Panc1 (cell line): ENCODE data around the gene SMAD7. TPM values are rescaled to one million over a fixed set of nuclear protein-coding genes. Genes with fewer than 3 reads are reported as not detected.

Source experiments
- ATAC-seq: fragments of 200-7000 bp; cut with Tn5 transposase; 2 replicates; pipeline ENCODE4 v1.9.1; 2020; ENCODE audit warnings: mild to moderate bottlenecking, moderate library complexity
- BruUV-seq: library from RNA; stranded (reverse); fragments of 400-500 nt; replicated peaks from 2 replicates; lab custom pipeline; 2021; lab: Mats Ljungman, UMichigan
- CTCF ChIA-PET: fragments of 300-600 bp; sonication (Branson Sonifier 250); formaldehyde crosslinking; loops from one replicate; lab custom pipeline; 2022; ENCODE audit warnings: antibody characterized with exemption; lab: Charles Lee
- POLR2A ChIA-PET: fragments of 300-600 bp; sonication (Branson Sonifier 250); formaldehyde crosslinking; loops from one replicate; lab custom pipeline; 2022; ENCODE audit warnings: antibody characterized with exemption; lab: Charles Lee
- DNase-seq: peaks from one replicate; pipeline ENCODE4 v3.0.0-alpha.2; 2010; ENCODE audit warnings: low read depth, low spot score
- H3K27ac ChIP-seq: 2 replicates; pipeline ENCODE4 v1.5.1; 2011; ENCODE audit warnings: mild to moderate bottlenecking, low read length, inconsistent platforms
- H3K27me3 ChIP-seq: fragments of 200-500 bp; sonication (Bioruptor generic); 2 replicates; pipeline ENCODE4 v1.6.0; 2014; ENCODE audit warnings: low read length, inconsistent platforms; ENCODE audit not compliant: control insufficient read depth, insufficient read depth
- H3K36me3 ChIP-seq: fragments of 200-500 bp; sonication (Bioruptor generic); 2 replicates; pipeline ENCODE4 v1.5.1; 2014; ENCODE audit warnings: inconsistent platforms, mild to moderate bottlenecking, low read length, moderate library complexity; ENCODE audit not compliant: control insufficient read depth, insufficient read depth
- H3K4me1 ChIP-seq: 2 replicates; pipeline ENCODE4 v1.5.1; 2011; ENCODE audit warnings: inconsistent platforms, mild to moderate bottlenecking, low read length, moderate library complexity; ENCODE audit not compliant: control insufficient read depth, insufficient read depth
- H3K4me3 ChIP-seq, 2 experiments: 2 replicates each; pipeline ENCODE4 v1.5.1; 2011 to 2012; ENCODE audit warnings: low read depth in 2 of 2, low read length in 2 of 2, mild to moderate bottlenecking in 2 of 2, inconsistent platforms in 1 of 2, moderate library complexity in 1 of 2
- H3K9me3 ChIP-seq: fragments of 200-500 bp; sonication (Bioruptor generic); 2 replicates; pipeline ENCODE4 v1.5.1; 2014; ENCODE audit warnings: low read depth, mild to moderate bottlenecking, inconsistent platforms, low read length, moderate library complexity; ENCODE audit not compliant: control insufficient read depth, insufficient read depth
- CTCF ChIP-seq: fragments of 450-650 bp; IDR thresholded peaks from 2 replicates; pipeline ENCODE4 v1.5.1; 2017; ENCODE audit warnings: mild to moderate bottlenecking
- POLR2AphosphoS5 ChIP-seq: IDR thresholded peaks from 2 replicates; pipeline ENCODE4 v1.6.1; 2012; ENCODE audit warnings: mild to moderate bottlenecking, low read depth, low read length, moderate library complexity
- REST ChIP-seq, 2 experiments: IDR thresholded peaks; 2 replicates each; pipeline ENCODE4 v1.6.1; 2011 to 2012; ENCODE audit warnings: low read depth in 2 of 2, control low read depth in 1 of 2, low read length in 1 of 2, mild to moderate bottlenecking in 1 of 2, moderate library complexity in 1 of 2; ENCODE audit not compliant: insufficient read depth in 1 of 2
- SIN3A ChIP-seq: IDR thresholded peaks from 2 replicates; pipeline ENCODE4 v1.6.1; 2012; ENCODE audit warnings: low read depth, mild to moderate bottlenecking, low read length, moderate library complexity, borderline replicate concordance; ENCODE audit not compliant: insufficient read depth
- TCF7L2 ChIP-seq: IDR thresholded peaks from 2 replicates; pipeline ENCODE4 v1.6.1; 2011; ENCODE audit warnings: mild to moderate bottlenecking, low read depth, low read length, inconsistent platforms
- in situ Hi-C: cut with HindIII; loops from 2 replicates; pipeline ENCODE4 v1.10.0; 2016; ENCODE audit warnings: low sequenced_read_pairs, low pct_unique_long_range_greater_than_20kb
- intact Hi-C: fragments of 100-400 bp; cut with micrococcal nuclease; formaldehyde crosslinking; loops from one replicate; pipeline ENCODE4 v1.10.0; 2022; ENCODE audit not compliant: unreplicated experiment
- total RNA-seq: library from RNA; stranded (reverse); gene quantifications from one replicate; pipeline ENCODE4 v1.2.1, GENCODE V29; 2021; ENCODE audit not compliant: unreplicated experiment

SMAD7 gene
- total RNA-seq, 1 experiment from 2014 or later: 21.3 TPM

DNA sequence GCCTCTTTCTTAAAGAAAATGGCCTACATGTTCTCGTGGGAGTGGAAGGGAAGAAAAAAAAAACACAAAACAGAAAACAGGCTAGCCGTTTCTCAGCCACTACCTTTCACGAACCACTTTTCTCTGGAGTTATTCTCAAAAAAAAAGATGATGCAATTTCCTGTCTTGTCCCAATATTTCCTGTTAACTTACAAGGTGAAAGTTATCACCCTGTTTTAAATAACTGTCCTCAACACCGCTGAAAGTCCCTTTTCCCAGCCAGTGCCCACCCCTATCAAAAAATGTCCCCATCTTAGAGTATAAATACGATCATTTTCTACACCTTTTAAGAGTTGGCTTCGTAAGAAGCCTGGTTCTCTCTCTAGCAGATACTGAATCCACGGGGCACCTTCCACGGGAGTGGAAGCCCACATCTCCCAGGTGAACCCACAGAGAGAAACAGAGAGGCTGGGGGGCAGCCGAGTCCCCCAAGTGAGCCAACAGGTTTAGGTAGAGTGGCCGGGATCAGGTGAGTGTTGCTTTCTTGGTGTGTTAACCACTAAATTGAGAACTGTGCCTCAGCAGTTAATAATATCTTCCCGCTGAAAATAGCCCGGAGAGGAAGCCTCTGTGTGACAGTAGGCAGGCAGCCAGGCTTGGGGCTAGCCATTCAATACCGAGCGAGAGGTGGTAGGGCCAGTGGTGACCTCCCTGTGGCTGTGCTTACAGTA lies 15.9 kb downstream of the SMAD7 start:
- TF ChIP-seq SIN3A (no peak), REST (IDR thresholded peaks at IDR 0.05; ENCODE audit: insufficient read depth in 1 of 2, low read depth in 2 of 2, low read length in 1 of 2) (no peak)
- H3K9me3 ChIP-seq: no peaks in the 10 kb centered on the region
- no TSS peak for BruUV-seq
- CTCF ChIA-PET: interaction anchor here (0.7 kb wide), 1 partner anchor 18 kb away, joined by 3 read pairs; no protein-coding TSS in a partner anchor
- no peaks in the 10 kb centered on the region for H3K36me3 ChIP-seq
- DNase-seq: no peak
- peaks cover 93% of the 10 kb centered on the region for H3K4me1 ChIP-seq
- no peaks in the 10 kb centered on the region for H3K27me3 ChIP-seq
- in situ Hi-C loops (no loop called here), intact Hi-C loops (no loop called here)
- peak; percentile 44 for ATAC-seq
- H3K27ac ChIP-seq: peak overlapping the region; percentile 99
- POLR2A ChIA-PET: interaction anchor here (0.6 to 0.7 kb wide), 2 partner anchors 10 to 20 kb away, joined by 5 to 8 read pairs; no protein-coding TSS in a partner anchor
- H3K4me3 ChIP-seq: peak overlapping the region in 1 of 2 experiments; percentile 23; a peak in 2 of 4 replicates

DNA sequence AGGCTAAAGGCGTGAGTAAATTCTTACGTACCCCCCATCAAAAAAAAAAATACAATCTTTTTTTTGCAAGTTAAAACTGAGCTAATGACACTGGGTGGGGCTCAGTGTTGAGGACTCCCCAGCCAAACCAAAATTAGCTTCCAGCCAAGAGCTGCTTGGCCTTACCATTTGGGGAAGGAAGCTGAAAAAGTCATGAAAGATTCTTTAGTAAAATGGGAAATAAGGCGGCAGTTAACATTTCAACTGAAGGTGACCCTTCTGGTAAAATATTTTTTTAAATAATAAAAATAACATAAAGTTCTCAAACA lies 16.4 kb downstream of the SMAD7 start:
- DNase-seq (no peak), ATAC-seq (no peak)
- H3K27me3 ChIP-seq: no peaks in the 10 kb centered on the region
- in situ Hi-C loops (no loop called here), intact Hi-C loops (no loop called here)
- H3K4me3 ChIP-seq: peak overlapping the region in 1 of 2 experiments; percentile 32; a peak in 2 of 4 replicates
- no peaks in the 10 kb centered on the region for H3K36me3 ChIP-seq
- BruUV-seq: no TSS peak
- TF ChIP-seq TCF7L2: no peak
- no peak for TF ChIP-seq POLR2AphosphoS5
- TF ChIP-seq SIN3A: no peak
- TF ChIP-seq CTCF: no peak
- TF ChIP-seq REST (IDR thresholded peaks at IDR 0.05; ENCODE audit: insufficient read depth in 1 of 2, low read depth in 2 of 2, low read length in 1 of 2): no peak
- H3K27ac ChIP-seq: peak overlapping the region; percentile 99
- peaks cover 93% of the 10 kb centered on the region for H3K4me1 ChIP-seq
- H3K9me3 ChIP-seq: no peaks in the 10 kb centered on the region
- ChIA-PET POLR2A (interaction anchor here (0.6 to 0.7 kb wide), 2 partner anchors 9 to 20 kb away, joined by 5 to 8 read pairs; no protein-coding TSS in a partner anchor), CTCF (interaction anchor here (0.7 kb wide), 1 partner anchor 18 kb away, joined by 3 read pairs; no protein-coding TSS in a partner anchor)
